ENCODE results near the gene RAPGEF2.

Gene RAPGEF2

DNA sequence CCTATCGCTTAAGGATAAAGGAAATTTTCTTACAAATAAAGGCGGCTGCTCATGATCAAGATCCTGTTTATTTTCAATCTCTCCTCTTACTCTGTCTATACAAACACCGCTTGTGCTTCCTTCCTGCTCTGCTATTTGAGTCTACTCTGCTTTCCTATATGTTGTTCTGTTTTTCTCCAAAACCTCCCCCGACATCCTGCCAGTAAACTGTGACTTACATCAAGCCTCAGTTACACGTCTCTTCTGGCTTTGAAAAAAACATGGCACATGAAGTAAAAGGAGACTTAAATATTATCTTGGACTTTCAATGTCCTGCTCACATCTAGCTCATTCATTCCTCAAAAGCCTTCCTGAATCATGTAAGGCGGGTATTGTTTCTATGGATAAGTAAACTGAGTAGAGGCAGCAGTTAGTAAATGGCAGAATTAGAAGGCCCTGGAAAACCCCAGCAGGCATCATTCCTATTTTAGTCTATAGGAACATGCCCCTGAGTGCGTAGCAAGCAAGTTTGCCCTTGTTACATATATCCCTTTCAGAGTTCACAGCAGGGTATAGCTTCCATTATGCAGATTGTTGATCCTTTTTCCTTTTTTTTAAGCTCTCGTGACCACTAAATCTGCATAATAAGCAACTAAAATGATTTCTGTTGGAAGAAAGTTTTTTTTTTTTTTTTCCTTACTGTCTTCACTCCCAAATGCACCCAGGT, 280.1 kb downstream of the RAPGEF2 start:
- no peak for DNase-seq

DNA sequence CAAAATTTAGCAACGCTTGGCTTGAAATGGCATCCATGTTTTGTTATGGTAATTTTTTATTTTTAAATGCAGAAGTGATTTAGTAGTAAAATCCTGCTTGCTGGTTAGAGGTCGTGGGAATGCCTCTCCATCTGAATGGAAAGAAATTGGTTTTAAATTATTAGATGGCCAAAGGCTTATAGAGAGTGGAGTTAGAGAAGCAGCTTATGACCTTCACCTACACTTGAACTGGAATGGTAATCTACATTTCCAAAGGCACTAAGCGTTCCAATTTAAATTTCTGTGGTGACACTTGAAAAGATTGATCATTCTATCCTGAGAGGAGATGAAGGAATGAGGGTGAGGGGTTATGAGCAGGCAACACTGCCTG, 280.7 kb downstream of the RAPGEF2 start:
- DNase-seq, result no peak

DNA sequence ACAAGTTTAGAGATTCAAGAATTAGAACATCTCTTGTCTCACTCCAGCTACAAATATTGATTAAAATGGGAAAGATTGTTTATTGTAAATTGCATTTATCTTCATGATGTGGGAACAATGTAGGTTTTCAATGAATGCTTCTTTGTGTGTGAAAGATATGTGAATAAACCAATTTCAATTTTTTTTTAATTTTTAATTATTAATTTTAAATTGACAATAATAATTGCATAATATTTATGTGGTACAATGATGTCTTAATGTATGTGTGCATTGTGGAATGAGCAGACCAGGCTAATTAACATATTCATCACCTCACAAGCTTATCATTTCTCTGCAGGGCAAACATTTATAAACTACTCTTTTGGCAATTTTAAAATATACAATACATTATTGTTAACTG, 281.1 kb downstream of the RAPGEF2 start:
- no peak for DNase-seq

DNA sequence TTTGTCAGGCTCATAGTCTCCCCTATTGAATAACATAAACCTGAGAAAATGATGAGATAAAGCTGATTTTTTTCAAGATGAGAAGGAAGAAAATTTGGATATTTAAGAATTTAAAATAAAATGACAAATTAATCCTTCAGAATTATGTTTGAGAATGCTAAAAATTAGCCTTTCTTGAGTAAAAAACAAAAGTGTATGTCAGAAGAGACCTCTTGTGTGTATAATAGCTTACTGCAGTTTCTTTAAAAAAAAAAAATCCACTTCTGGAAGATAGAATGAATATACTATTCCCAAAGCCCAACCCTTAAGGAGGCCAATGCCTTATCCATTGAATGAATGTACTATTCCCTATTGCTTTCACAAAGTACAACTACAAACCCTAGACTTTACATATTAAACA, 281.8 kb downstream of the RAPGEF2 start:
- DNase-seq, result no peak

DNA sequence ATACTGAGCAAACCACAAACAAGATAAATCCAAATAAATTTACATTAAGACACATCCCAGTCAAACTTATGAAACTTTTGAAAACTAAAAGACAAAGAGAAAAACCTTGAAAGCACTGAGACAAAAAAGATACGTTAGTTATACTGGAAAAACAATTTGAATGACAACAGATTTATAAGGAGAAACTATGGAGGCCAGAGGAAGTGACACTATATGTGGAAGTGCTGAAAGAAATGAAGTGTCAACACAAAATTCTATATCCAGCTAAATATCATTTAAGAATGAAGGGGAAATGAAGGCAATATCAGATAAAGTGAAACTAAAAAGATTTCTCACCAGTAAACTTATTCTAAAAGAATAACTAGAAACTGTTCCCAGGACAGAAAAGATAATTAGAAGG, 283.7 kb downstream of the RAPGEF2 start:
- no peak for DNase-seq

DNA sequence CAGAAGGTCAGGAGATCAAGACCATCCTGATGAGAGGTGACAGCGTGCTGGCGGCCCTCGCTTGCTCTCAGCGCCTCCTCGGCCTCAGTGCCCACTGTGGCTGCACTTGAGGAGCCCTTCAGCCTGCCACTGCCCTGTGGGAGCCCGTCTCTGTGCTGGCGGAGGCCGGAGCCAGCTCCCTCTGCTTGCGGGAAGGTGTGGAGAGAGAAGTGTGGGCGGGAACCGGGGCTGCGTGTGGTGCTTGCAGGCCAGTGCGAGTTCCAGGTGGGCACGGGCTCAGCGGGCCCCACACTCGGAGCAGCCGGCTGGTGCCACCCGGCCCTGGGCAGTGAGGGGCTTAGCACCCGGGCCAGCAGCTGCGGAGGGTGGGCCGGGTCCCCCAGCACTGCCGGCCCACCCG, 286.9 kb downstream of the RAPGEF2 start:
- no peak for DNase-seq

DNA sequence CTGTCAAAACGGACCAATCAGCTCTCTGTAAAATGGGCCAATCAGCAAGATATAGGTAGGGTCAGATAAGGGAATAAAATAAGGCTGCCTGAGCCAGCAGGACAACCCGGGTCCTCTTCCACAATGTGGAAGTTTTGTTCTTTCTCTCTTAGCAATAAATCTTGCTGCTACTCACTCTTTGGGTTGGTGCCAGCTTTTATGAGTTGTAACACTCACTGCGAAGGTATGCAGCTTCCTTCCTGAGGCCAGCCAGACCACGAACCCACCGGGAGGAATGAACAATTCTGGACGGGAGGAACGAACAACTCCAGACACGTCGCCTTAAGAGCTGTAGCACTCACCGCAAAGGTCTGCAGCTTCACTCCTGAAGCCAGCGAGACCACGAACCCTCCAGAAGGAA, 287.8 kb downstream of the RAPGEF2 start:
- DNase-seq, result no peak

DNA sequence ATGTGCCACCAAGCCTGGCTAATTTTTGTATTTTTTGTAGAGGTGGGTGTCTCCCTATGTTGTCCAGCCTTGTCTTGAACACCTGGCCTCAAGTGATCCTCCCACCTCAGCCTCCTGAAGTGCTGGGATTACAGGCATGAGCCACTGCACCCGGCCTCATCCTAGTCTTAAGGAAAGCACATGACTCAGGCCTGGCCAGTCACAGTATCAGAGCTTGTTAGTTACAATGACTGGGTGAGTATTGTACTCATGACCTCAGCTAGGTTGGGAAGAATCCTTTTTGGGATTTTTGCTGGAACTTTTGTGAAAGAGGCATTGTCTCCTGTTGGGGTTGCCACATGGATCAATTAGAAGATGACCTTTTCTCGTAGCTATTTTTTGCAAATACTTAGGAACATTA, 292.8 kb downstream of the RAPGEF2 start:
- no peak for DNase-seq

DNA sequence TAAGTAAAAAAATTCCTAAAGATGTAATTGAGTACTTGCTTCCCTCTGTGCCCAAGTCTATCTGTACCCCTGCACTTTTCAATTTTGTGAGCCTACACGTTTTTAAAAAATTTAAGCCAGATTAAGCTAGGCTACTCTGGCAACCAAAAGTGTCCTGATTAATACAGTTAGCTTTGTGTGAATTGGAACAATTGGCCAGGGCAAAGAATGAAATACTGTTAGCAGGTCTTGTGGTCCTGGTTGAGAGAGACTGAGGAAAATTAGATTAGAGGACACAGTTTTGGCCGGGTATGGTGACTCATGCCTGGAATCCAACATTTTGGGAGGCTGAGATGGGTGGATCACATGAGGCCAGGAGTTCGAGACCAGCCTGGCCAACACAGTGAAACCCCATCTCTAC, 293.3 kb downstream of the RAPGEF2 start:
- DNase-seq, result no peak

DNA sequence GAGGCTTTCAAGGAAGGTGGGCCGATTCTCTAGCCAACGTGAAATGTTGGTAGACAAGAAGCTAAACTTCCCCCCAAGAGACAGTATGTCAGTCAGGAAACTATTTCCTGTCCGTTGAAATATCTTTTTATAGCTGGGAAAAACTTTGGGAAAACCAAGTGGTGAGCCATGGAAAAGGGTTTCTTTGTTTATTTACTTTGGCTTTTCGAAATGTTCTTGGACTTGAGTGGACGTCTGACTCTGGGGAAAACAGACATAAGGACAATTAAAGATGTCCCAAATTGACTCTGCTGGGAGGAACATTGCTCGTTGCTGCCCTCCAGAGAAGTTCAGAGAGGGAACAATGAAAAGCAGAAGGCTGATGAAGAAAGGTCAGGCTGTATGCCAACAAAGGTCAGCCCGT, 295.4 kb downstream of the RAPGEF2 start:
- no peak for DNase-seq

DNA sequence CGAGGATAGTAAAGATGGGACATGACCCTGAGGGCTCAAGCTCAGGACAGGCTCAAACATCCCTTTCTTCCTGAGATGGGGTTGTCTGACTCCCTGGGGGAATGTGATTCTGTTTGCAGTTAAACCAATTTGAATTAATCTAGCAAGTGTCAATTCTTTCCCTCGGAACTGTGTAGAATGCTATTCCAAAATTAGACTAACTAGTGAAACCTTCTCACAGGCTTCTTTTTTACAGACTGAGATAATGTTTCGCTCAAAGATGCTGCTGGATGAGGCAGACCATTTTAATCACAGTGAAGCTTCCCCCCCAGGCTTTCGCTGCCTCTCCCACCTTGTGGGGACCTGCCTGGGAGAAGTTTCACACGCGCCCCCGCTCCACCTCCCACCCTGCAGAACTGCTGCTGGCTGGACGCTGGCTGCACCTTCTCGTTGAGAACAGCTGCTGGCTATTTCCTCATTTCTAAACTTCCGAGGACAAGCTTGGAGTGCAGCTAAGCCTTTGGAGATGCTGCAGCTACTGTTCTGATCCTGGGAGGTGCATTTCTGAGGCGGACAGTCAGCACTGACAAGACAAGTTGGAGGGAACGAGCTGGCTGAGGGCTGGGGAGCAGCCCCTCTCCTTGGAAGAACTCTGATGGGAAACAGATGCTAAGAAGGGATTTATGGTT, 297.8 kb downstream of the RAPGEF2 start:
- no peak for DNase-seq

DNA sequence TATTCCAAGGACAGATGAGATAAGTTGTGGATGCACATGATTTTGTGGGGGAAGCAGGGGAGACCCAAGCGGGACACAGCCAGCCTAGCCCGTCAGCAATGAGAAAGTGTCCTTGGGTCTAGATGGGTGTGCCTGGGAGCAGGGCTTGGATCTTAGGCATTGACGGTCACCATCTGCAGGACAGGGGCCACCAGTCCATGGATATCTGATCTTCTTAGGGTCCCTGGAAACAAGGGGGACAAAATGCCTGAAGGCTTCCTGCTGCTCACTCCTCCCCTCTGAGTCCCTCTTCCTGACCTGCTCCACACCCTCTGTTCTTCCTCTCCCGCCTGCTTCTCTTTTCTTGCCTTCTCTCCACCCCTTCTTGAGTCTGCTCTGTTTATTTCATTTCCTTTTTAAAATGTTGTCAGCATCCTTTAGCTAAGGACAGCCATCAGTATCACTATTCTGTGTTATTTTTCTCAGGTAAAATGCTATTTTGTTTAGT, 298.4 kb downstream of the RAPGEF2 start:
- no peak for DNase-seq

DNA sequence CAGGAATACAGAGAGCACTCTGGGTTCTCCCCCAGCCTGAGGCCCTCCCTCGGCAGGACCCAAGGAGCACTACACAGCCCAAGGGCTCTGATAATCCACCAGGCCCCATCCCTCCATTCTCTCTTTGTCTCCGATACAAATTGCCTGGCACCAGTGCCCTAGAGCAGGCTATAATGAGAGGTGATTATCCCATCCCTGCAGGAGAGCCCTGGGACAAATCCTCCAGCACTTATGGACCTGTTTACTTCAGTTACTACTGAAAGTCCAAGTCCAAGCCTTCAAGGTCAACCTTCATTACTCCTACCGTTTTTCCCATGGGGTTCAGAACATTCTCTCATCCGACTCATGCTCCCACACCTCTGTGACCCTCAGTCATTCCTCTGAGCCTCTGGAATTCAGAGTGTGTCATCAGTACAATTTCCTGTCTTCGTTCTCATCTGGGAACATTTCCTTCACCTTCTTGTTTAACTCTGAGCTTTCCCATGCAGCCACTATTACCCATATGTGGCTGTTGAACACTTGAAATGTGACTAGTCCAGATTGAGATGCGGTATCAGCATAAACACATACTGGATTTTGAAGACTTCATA, 299.0 kb downstream of the RAPGEF2 start:
- no peak for DNase-seq
